Measurements from ENCODE around the gene SORCS1. TPM values are rescaled to one million over a fixed set of nuclear protein-coding genes. Genes with fewer than 3 reads are reported as not detected.

The SORCS1 gene
- total and polyA plus RNA-seq, 2 of the 8 experiments (the other 6 are each of a cell fraction or from before 2014, with no cell fraction given): 4.1 to 4.6 TPM

- no peak for TF ChIP-seq E2F6 (IDR thresholded peaks at IDR 0.05)
- no peak for TF ChIP-seq CHD7 (IDR thresholded peaks at IDR 0.05; ENCODE audit: insufficient replicate concordance, low read length)
- no peak for TF ChIP-seq KDM4A (IDR thresholded peaks at IDR 0.05; ENCODE audit: low read depth, low read length, severe bottlenecking)
- no peak for TF ChIP-seq CBX8 (IDR thresholded peaks at IDR 0.05; ENCODE audit: borderline replicate concordance, low read depth, low read length)
- no peak for TF ChIP-seq SIN3A (conservative IDR thresholded peaks at IDR 0.05 in 1 of 2, IDR thresholded peaks at IDR 0.05 in 1 of 2; ENCODE audit: low read depth in 1 of 2, low read length in 2 of 2)
- no peak for TF ChIP-seq RNF2 (IDR thresholded peaks at IDR 0.05; ENCODE audit: borderline replicate concordance, low read depth, low read length, missing control alignments, poor library complexity, severe bottlenecking)
- no peak for TF ChIP-seq GTF2F1 (IDR thresholded peaks at IDR 0.05; ENCODE audit: borderline replicate concordance, low read depth, low read length)
Observed at GRCh38 chr10:106908225-106908624, 256.3 kb downstream of the SORCS1 start (continued).
